Astrocyte (in vitro differentiated cells and primary cell): ENCODE measurements around the gene B3GALNT2.

Experiments used
- CTCF ChIP-seq: IDR thresholded peaks from 2 replicates; pipeline ENCODE4 v1.5.1; 2011; ENCODE audit warnings: low read depth, mild to moderate bottlenecking, inconsistent platforms, low read length, moderate library complexity; ENCODE audit not compliant: insufficient read depth
- EZH2 ChIP-seq: IDR thresholded peaks from 2 replicates; pipeline ENCODE4 v1.6.1; 2012; ENCODE audit warnings: mild to moderate bottlenecking, low read length, inconsistent platforms; ENCODE audit not compliant: insufficient read depth

- TF ChIP-seq CTCF = no peak
- no peak for TF ChIP-seq EZH2
Measured at GRCh38 chr1:235450886-235451483, 53.3 kb downstream of the B3GALNT2 start.
